HCT116 (cell line): Measurements from ENCODE around the gene ADD2. TPM values are rescaled to one million over a fixed set of nuclear protein-coding genes. Genes with fewer than 3 reads are reported as not detected.

ENCODE experiments used
- ATAC-seq: fragments of 200-7000 bp; cut with Tn5 transposase; 2 replicates; pipeline ENCODE4 v1.9.1; 2020; ENCODE audit warnings: mild to moderate bottlenecking, moderate library complexity
- BruUV-seq: library from RNA; stranded (reverse); fragments of 400-500 nt; replicated peaks from 2 replicates; lab custom pipeline; 2021; lab: Mats Ljungman, UMichigan
- CTCF ChIA-PET: fragments of 300-600 bp; sonication (Branson Sonifier 250); formaldehyde crosslinking; loops from one replicate; lab custom pipeline; 2021; ENCODE audit warnings: antibody characterized with exemption; lab: Charles Lee
- POLR2A ChIA-PET: fragments of 300-600, 350-600 bp; sonication (Branson Sonifier 250); formaldehyde crosslinking; loops from one replicate; lab custom pipeline; 2021; ENCODE audit warnings: antibody characterized with exemption; lab: Charles Lee
- RAD21 ChIA-PET, 2 experiments: fragments of 300-600 bp; sonication (Branson Sonifier 250); formaldehyde crosslinking; loops; one replicate each; lab custom pipeline; 2023; ENCODE audit warnings: low total read pairs in 2 of 2; ENCODE audit not compliant: uncharacterized antibody in 2 of 2, unreplicated experiment in 2 of 2, low non-redundant PET in 1 of 2; lab: Charles Lee
- DNase-seq: peaks from one replicate; pipeline ENCODE4 v3.0.0-alpha.2; 2010; ENCODE audit warnings: low read depth, low spot score
- H2AFZ ChIP-seq: fragments of 200-600 bp; shearing (Covaris generic), sonication (generic); 2 replicates; pipeline ENCODE4 v1.6.1; 2017; ENCODE audit warnings: low read depth, mixed run types, mixed read lengths, antibody characterized with exemption, low read length; ENCODE audit not compliant: poor library complexity, severe bottlenecking
- H3K27ac ChIP-seq: 2 replicates; pipeline ENCODE4 v1.5.1; 2012; ENCODE audit warnings: low read depth, low read length
- H3K27me3 ChIP-seq: fragments of 200-600 bp; sonication (generic); 2 replicates; pipeline ENCODE4 v1.6.1; 2016; ENCODE audit warnings: mixed run types, low read length, mixed read lengths; ENCODE audit not compliant: insufficient read depth
- H3K36me3 ChIP-seq, 2 experiments: fragments of 200-500 bp in 1 of 2; fragments of 200-600 bp in 1 of 2; sonication (Bioruptor generic) in 1 of 2; sonication (generic) in 1 of 2; 2 replicates each; pipeline versions ENCODE4 v1.5.1 to v1.6.1; 2014 to 2016; ENCODE audit warnings: low read length in 2 of 2, inconsistent platforms in 1 of 2, mixed read lengths in 1 of 2, mixed run types in 1 of 2; ENCODE audit not compliant: insufficient read depth in 2 of 2, control insufficient read depth in 1 of 2
- H3K4me1 ChIP-seq, 2 experiments: fragments of 200-600 bp in 1 of 2; sonication (generic) in 1 of 2; 2 replicates each; pipeline versions ENCODE4 v1.5.1 to v1.6.1; 2012 to 2017; ENCODE audit warnings: low read length in 2 of 2, inconsistent platforms in 1 of 2, mild to moderate bottlenecking in 1 of 2, mixed read lengths in 1 of 2, mixed run types in 1 of 2, moderate library complexity in 1 of 2; ENCODE audit not compliant: insufficient read depth in 2 of 2, control insufficient read depth in 1 of 2
- H3K4me2 ChIP-seq: fragments of 200-600 bp; sonication (generic); 2 replicates; pipeline ENCODE4 v1.6.1; 2017; ENCODE audit warnings: mixed run types, low read length, mixed read lengths
- H3K4me3 ChIP-seq, 2 experiments: fragments of 200-600 bp in 1 of 2; sonication (generic) in 1 of 2; replicated peaks in 1 of 2; 2 replicates each; pipeline ENCODE4 v1.5.1; 2011 to 2016; ENCODE audit warnings: low read length in 2 of 2, control low read depth in 1 of 2, low read depth in 1 of 2, mild to moderate bottlenecking in 1 of 2, mixed read lengths in 1 of 2, mixed run types in 1 of 2
- H3K79me2 ChIP-seq: fragments of 200-600 bp; sonication (generic); 2 replicates; pipeline ENCODE4 v1.6.1; 2017; ENCODE audit warnings: mild to moderate bottlenecking, mixed run types, low read length, moderate library complexity, mixed read lengths; ENCODE audit not compliant: insufficient read depth
- H3K9ac ChIP-seq: fragments of 200-600 bp; sonication (generic); 2 replicates; pipeline ENCODE4 v1.6.1; 2016; ENCODE audit warnings: low read length, mixed read lengths
- H3K9me2 ChIP-seq: fragments of 200-600 bp; sonication (generic), shearing (Covaris generic); 2 replicates; pipeline ENCODE4 v1.6.1; 2017; ENCODE audit warnings: mixed run types, mild to moderate bottlenecking, moderate library complexity; ENCODE audit not compliant: insufficient read depth
- H3K9me3 ChIP-seq, 2 experiments: fragments of 200-500 bp in 1 of 2; fragments of 200-600 bp in 1 of 2; sonication (Bioruptor generic) in 1 of 2; sonication (generic) in 1 of 2; 2 replicates each; pipeline ENCODE4 v1.6.1; 2014 to 2017; ENCODE audit warnings: low read length in 2 of 2, mixed read lengths in 2 of 2, inconsistent platforms in 1 of 2, low read depth in 1 of 2, mild to moderate bottlenecking in 1 of 2, mixed run types in 1 of 2, moderate library complexity in 1 of 2; ENCODE audit not compliant: control insufficient read depth in 1 of 2, insufficient read depth in 1 of 2
- H4K20me1 ChIP-seq: fragments of 200-600 bp; sonication (generic), shearing (Covaris generic); 2 replicates; pipeline ENCODE4 v1.6.1; 2017; ENCODE audit warnings: mixed run types, mild to moderate bottlenecking, moderate library complexity; ENCODE audit not compliant: insufficient read depth
- CEBPB ChIP-seq: IDR thresholded peaks from 2 replicates; pipeline ENCODE4 v1.6.1; 2012; ENCODE audit warnings: low read depth
- ELF1 ChIP-seq: IDR thresholded peaks from 2 replicates; pipeline ENCODE4 v1.6.1; 2012; ENCODE audit warnings: low read depth, borderline replicate concordance
- EZH2phosphoT487 ChIP-seq: fragments of 200-600 bp; IDR thresholded peaks from 2 replicates; pipeline ENCODE4 v1.6.1; 2018; ENCODE audit warnings: antibody characterized with exemption, borderline replicate concordance
- FOSL1 ChIP-seq: IDR thresholded peaks from 2 replicates; pipeline ENCODE4 v1.6.1; 2012; ENCODE audit warnings: low read depth
- JUND ChIP-seq: IDR thresholded peaks from 2 replicates; pipeline ENCODE4 v1.6.1; 2012
- POLR2A ChIP-seq: IDR thresholded peaks from 2 replicates; pipeline ENCODE4 v1.7.0; 2011; ENCODE audit warnings: borderline replicate concordance; ENCODE audit not compliant: insufficient read depth, insufficient read length; ENCODE audit errors: extremely low read depth
- POLR2AphosphoS5 ChIP-seq: IDR thresholded peaks from 2 replicates; pipeline ENCODE4 v1.6.1; 2011; ENCODE audit warnings: mild to moderate bottlenecking, low read depth, low read length, moderate library complexity
- RAD21 ChIP-seq: IDR thresholded peaks from 2 replicates; pipeline ENCODE4 v1.6.1; 2012; ENCODE audit warnings: low read depth, mild to moderate bottlenecking
- SIN3A ChIP-seq: IDR thresholded peaks from 2 replicates; pipeline ENCODE4 v1.6.1; 2012; ENCODE audit warnings: low read depth
- SP1 ChIP-seq: IDR thresholded peaks from 2 replicates; pipeline ENCODE4 v1.6.1; 2012; ENCODE audit warnings: low read depth
- YY1 ChIP-seq: IDR thresholded peaks from 2 replicates; pipeline ENCODE4 v1.6.1; 2011; ENCODE audit warnings: low read length, low read depth, moderate library complexity, mild to moderate bottlenecking; ENCODE audit not compliant: insufficient replicate concordance; ENCODE audit errors: extremely low read depth
- ZFX ChIP-seq: fragments of 450-650 bp; IDR thresholded peaks from 2 replicates; pipeline ENCODE4 v1.6.1; 2017
- intact Hi-C: fragments of 100-400 bp; cut with micrococcal nuclease; formaldehyde crosslinking; loops from 2 replicates; pipeline ENCODE4 v1.10.0; 2022
- total RNA-seq: library from RNA; stranded (reverse); gene quantifications from one replicate; pipeline ENCODE4 v1.2.1, GENCODE V29; 2021; ENCODE audit not compliant: unreplicated experiment
- TF ChIP-seq, protein P1 (sequence below): IDR thresholded peaks from 2 replicates; pipeline ENCODE4 v1.6.1; 2012; ENCODE audit warnings: low read depth
- TF ChIP-seq, protein P2 (sequence below), 3 experiments: fragments of 200-600 bp in 1 of 3; sonication (generic) in 1 of 3; IDR thresholded peaks in 2 of 3; conservative IDR thresholded peaks in 1 of 3; 2 replicates each; pipeline ENCODE4 v1.5.1; 2012 to 2017; ENCODE audit warnings: low read depth in 2 of 3, low read length in 2 of 3, antibody characterized with exemption in 1 of 3, borderline replicate concordance in 1 of 3, control low read depth in 1 of 3, mild to moderate bottlenecking in 1 of 3, mixed read lengths in 1 of 3, mixed run types in 1 of 3, moderate library complexity in 1 of 3; ENCODE audit not compliant: insufficient read depth in 1 of 3
- TF ChIP-seq, protein P3 (sequence below): IDR thresholded peaks from 2 replicates; pipeline ENCODE4 v1.6.1; 2012

ADD2 gene
- total RNA-seq, 1 experiment from 2014 or later = 0.15 TPM

DNA sequence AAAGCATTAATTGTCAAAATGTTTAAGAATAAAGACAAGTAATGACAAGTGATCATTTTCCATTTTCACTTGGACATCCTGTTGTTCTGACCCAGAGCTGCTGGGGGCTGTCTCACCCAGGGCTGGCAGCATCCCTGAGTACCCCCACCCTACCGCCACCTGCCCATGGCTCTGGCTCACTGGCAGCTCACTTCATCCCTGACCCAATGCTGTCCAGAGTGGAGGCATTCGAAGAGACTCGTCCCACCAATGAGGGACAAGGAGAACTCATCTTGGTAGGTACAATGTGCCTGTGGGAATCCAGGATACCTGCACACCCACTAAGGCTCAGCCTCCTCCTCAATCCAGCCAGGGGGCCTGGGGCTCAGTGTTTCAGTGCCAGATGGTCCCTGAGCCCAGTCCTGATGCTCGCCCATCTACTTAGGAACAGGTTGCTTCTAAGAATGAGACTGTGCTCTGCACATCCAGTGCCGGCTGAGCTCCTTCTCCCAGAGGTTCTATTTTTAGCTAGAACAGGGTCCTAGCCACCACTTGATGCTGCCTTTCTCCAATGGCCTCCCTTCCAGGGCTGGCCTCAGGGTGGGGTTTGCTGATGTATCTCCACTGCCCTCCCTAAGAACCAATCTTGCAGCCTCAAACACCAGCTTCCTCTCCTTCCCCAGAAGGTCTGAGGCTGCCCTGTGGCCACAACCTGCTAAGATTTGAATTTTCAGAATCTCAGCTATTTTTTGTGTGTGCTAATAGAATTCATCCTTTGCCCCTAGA is 53.7 kb downstream of the ADD2 start:
- no peak overlapping the region for H3K4me2 ChIP-seq

More for the DNA sequence above, 53.7 kb downstream of the ADD2 start:
- no peaks in the 10 kb centered on the region for H3K9me3 ChIP-seq
- H3K4me3 ChIP-seq = no peak overlapping the region
- no peak overlapping the region for H3K9ac ChIP-seq
- no peaks in the 10 kb centered on the region for H4K20me1 ChIP-seq
- H3K27me3 ChIP-seq = peaks cover 5% of the 10 kb centered on the region; the same call in 1 of the 2 replicates
- no peak overlapping the region for H3K27ac ChIP-seq
- no peaks in the 10 kb centered on the region for H3K4me1 ChIP-seq
- no peaks in the 10 kb centered on the region for H3K79me2 ChIP-seq
- CTCF ChIA-PET = no interaction called here
- H3K9me2 ChIP-seq = no peaks in the 10 kb centered on the region
- RAD21 ChIA-PET = no interaction called here
- TF ChIP-seq, protein P1, sequence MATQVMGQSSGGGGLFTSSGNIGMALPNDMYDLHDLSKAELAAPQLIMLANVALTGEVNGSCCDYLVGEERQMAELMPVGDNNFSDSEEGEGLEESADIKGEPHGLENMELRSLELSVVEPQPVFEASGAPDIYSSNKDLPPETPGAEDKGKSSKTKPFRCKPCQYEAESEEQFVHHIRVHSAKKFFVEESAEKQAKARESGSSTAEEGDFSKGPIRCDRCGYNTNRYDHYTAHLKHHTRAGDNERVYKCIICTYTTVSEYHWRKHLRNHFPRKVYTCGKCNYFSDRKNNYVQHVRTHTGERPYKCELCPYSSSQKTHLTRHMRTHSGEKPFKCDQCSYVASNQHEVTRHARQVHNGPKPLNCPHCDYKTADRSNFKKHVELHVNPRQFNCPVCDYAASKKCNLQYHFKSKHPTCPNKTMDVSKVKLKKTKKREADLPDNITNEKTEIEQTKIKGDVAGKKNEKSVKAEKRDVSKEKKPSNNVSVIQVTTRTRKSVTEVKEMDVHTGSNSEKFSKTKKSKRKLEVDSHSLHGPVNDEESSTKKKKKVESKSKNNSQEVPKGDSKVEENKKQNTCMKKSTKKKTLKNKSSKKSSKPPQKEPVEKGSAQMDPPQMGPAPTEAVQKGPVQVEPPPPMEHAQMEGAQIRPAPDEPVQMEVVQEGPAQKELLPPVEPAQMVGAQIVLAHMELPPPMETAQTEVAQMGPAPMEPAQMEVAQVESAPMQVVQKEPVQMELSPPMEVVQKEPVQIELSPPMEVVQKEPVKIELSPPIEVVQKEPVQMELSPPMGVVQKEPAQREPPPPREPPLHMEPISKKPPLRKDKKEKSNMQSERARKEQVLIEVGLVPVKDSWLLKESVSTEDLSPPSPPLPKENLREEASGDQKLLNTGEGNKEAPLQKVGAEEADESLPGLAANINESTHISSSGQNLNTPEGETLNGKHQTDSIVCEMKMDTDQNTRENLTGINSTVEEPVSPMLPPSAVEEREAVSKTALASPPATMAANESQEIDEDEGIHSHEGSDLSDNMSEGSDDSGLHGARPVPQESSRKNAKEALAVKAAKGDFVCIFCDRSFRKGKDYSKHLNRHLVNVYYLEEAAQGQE = no peak
- TF ChIP-seq FOSL1 (no peak), SP1 (no peak), EZH2phosphoT487 (no peak), SIN3A (no peak), YY1 (no peak), ELF1 (no peak), RAD21 (no peak), POLR2AphosphoS5 (no peak), POLR2A (no peak), CEBPB (no peak), ZFX (no peak), JUND (no peak)
- TF ChIP-seq, protein P2, sequence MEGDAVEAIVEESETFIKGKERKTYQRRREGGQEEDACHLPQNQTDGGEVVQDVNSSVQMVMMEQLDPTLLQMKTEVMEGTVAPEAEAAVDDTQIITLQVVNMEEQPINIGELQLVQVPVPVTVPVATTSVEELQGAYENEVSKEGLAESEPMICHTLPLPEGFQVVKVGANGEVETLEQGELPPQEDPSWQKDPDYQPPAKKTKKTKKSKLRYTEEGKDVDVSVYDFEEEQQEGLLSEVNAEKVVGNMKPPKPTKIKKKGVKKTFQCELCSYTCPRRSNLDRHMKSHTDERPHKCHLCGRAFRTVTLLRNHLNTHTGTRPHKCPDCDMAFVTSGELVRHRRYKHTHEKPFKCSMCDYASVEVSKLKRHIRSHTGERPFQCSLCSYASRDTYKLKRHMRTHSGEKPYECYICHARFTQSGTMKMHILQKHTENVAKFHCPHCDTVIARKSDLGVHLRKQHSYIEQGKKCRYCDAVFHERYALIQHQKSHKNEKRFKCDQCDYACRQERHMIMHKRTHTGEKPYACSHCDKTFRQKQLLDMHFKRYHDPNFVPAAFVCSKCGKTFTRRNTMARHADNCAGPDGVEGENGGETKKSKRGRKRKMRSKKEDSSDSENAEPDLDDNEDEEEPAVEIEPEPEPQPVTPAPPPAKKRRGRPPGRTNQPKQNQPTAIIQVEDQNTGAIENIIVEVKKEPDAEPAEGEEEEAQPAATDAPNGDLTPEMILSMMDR (IDR thresholded peaks at IDR 0.05 in 2 of 3, conservative IDR thresholded peaks at IDR 0.05 in 1 of 3; ENCODE audit: borderline replicate concordance in 1 of 3, insufficient read depth in 1 of 3, low read depth in 2 of 3, low read length in 2 of 3) = no peak
- TF ChIP-seq, protein P3, sequence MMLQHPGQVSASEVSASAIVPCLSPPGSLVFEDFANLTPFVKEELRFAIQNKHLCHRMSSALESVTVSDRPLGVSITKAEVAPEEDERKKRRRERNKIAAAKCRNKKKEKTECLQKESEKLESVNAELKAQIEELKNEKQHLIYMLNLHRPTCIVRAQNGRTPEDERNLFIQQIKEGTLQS = no peak
- POLR2A ChIA-PET = no interaction called here
- intact Hi-C loops = no loop called here
- DNase-seq (no peak), ATAC-seq (no peak)
- no peaks in the 10 kb centered on the region for H3K36me3 ChIP-seq
- no TSS peak for BruUV-seq
- H2AFZ ChIP-seq = no peak overlapping the region
